ENCODE results near the gene GNG3.

DNA sequence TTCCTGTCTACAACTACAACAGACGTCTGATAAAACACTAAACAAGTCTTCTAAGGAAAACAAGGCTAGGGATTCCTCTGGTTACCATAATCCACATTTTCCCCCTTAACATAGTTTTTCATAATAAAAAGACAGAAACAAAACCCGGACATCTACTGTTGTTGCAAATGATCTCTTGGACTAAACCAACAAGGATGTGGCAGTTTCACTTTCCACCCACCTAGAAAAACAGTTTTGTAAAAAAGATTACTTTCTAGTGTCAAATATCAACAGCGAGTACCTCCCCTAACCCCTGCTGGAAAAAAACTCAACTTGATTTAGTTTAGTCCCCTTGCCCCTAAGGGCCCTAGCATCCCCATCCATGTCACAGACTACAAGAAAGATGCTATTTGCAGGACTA lies 5.4 kb downstream of the GNG3 start:
- TF ChIP-seq SNAI2 (CRISPR knock-in tag; IDR thresholded peaks at IDR 0.05): no peak
- no peak for TF ChIP-seq PATZ1 (CRISPR knock-in tag; IDR thresholded peaks at IDR 0.05; ENCODE audit: borderline replicate concordance)

Measured in SK-N-SH treated with all-trans-retinoic acid at 6 μM for 48 hours (cell line).